RWPE2 (cell line): ENCODE data around the gene USP43.

Experiments used
- ATAC-seq: fragments of 200-7000 bp; cut with Tn5 transposase; 3 replicates; pipeline ENCODE4 v1.9.1; 2021; ENCODE audit warnings: low read depth
- DNase-seq: peaks from one replicate; pipeline ENCODE4 v3.0.0-alpha.2; 2020; ENCODE audit warnings: low spot score
- H3K27ac ChIP-seq: fragments of 450-650 bp; 2 replicates; pipeline ENCODE4 v1.5.1; 2017; ENCODE audit warnings: mild to moderate bottlenecking; ENCODE audit not compliant: poor library complexity, severe bottlenecking
- H3K27me3 ChIP-seq: fragments of 250-450 bp; sonication (Bioruptor Pico); 2 replicates; pipeline ENCODE4 v1.5.1; 2021; ENCODE audit warnings: mild to moderate bottlenecking, moderate library complexity; ENCODE audit not compliant: insufficient read depth, poor library complexity, severe bottlenecking
- H3K36me3 ChIP-seq: fragments of 250-450 bp; sonication (Bioruptor Pico); 2 replicates; pipeline ENCODE4 v1.5.1; 2020; ENCODE audit warnings: low read depth, mild to moderate bottlenecking, moderate library complexity
- H3K4me1 ChIP-seq: fragments of 250-450 bp; sonication (Bioruptor Pico); 2 replicates; pipeline ENCODE4 v1.5.1; 2021; ENCODE audit warnings: mild to moderate bottlenecking, moderate library complexity; ENCODE audit not compliant: insufficient read depth, poor library complexity, severe bottlenecking
- H3K4me3 ChIP-seq: fragments of 250-450 bp; sonication (Bioruptor Pico); 2 replicates; pipeline ENCODE4 v1.5.1; 2021; ENCODE audit warnings: mild to moderate bottlenecking, moderate library complexity; ENCODE audit not compliant: severe bottlenecking
- H3K9me3 ChIP-seq: fragments of 250-450 bp; sonication (Bioruptor Pico); 2 replicates; pipeline ENCODE4 v1.5.1; 2021; ENCODE audit warnings: mild to moderate bottlenecking, moderate library complexity; ENCODE audit not compliant: severe bottlenecking
- TF ChIP-seq, protein P1 (sequence below): fragments of 450-650 bp; IDR thresholded peaks from one replicate; pipeline ENCODE4 v1.5.1; 2017; ENCODE audit warnings: mild to moderate bottlenecking, moderate library complexity; ENCODE audit not compliant: poor library complexity, severe bottlenecking

USP43 gene

DNA sequence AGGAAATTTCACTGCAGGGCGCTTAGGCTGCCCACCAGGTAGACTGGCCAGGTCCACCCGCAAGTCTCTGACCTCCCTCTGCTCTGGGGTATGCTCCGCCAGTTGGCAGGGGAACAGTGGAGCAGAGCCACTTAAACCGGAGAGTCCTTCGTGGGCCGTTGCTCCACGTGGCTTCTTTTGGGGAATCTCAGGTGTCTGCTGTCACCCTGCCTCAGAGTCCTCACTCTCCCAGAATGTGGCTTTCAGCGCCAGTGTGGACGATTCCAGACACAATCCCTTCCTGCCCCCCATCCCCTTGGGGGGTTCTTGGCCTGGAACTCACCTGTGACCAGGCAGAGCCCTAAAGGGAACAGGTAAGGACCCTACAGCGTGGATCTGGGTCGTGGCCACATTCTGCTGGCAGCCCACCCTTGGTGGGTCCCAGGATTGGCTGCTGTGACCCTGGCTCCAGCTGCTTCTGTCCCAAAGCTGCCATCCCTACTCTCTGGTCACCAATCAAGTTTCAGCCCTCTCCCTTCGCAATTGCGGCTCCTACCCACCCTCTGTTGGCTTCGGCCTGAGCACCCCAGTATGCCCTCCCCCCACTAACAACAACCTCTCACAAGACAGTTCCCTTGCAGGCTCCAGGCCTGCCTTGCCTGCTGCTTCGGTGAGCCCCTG lies 123.8 kb downstream of the USP43 start:
- TF ChIP-seq, protein P1, sequence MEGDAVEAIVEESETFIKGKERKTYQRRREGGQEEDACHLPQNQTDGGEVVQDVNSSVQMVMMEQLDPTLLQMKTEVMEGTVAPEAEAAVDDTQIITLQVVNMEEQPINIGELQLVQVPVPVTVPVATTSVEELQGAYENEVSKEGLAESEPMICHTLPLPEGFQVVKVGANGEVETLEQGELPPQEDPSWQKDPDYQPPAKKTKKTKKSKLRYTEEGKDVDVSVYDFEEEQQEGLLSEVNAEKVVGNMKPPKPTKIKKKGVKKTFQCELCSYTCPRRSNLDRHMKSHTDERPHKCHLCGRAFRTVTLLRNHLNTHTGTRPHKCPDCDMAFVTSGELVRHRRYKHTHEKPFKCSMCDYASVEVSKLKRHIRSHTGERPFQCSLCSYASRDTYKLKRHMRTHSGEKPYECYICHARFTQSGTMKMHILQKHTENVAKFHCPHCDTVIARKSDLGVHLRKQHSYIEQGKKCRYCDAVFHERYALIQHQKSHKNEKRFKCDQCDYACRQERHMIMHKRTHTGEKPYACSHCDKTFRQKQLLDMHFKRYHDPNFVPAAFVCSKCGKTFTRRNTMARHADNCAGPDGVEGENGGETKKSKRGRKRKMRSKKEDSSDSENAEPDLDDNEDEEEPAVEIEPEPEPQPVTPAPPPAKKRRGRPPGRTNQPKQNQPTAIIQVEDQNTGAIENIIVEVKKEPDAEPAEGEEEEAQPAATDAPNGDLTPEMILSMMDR, result no peak
- H3K27ac ChIP-seq, result no peak overlapping the region

DNA sequence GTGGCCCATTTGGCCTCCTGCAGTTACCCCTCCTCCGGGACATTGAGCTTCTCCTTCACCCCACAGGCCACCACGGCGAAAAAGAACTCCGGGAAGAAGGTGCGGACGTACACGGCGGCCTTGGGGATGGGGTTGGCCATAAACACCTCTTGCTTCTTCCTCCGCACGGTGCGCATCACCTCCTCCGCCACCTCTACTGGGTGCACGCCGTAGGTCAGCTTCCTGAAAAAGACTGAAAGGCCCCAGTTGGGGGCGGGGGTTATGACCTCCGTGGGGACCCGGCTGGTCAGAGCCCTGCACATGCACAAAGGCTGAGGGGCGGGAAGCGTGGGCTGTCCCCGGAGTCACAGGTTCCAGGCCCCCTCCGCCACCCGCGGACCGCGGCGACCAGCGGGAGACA lies 126.1 kb downstream of the USP43 start:
- H3K36me3 ChIP-seq, result no peaks in the 10 kb centered on the region
- DNase-seq, result no peak
- no peak for ATAC-seq
- TF ChIP-seq, protein P1, result no peak
- no peak overlapping the region for H3K4me3 ChIP-seq
- no peaks in the 10 kb centered on the region for H3K9me3 ChIP-seq
- H3K27me3 ChIP-seq, result no peaks in the 10 kb centered on the region
- H3K4me1 ChIP-seq, result no peaks in the 10 kb centered on the region
- no peak overlapping the region for H3K27ac ChIP-seq

More for the DNA sequence above, 123.8 kb downstream of the USP43 start:
- ATAC-seq (no peak), DNase-seq (no peak)
- Histone ChIP-seq H3K4me1 (no peaks in the 10 kb centered on the region), H3K36me3 (no peaks in the 10 kb centered on the region), H3K9me3 (no peaks in the 10 kb centered on the region), H3K27me3 (no peaks in the 10 kb centered on the region), H3K4me3 (no peak overlapping the region)

DNA sequence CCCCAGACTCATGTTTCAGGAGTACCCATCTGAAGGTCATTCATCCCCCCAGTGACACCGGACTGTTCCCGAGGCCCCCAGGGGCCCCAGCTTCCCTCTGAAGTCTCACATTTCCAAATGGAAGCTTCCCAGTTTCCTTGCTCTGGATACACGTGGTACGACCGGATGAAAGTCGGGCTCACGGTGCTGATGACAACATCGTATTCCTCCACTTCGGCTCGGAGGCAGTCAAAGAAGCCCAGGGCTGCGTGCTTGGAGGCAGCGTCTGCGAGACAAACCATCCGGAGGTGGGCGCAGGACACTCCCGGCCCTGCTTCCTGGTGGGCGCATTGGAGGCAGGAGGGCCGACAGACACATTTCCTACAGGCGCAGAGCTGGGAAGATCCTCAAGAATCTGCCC lies 127.3 kb downstream of the USP43 start:
- H3K27ac ChIP-seq, result no peak overlapping the region
- H3K36me3 ChIP-seq, result no peaks in the 10 kb centered on the region
- no peaks in the 10 kb centered on the region for H3K4me1 ChIP-seq
- no peaks in the 10 kb centered on the region for H3K27me3 ChIP-seq
- no peaks in the 10 kb centered on the region for H3K9me3 ChIP-seq
- H3K4me3 ChIP-seq, result no peak overlapping the region
- DNase-seq, result no peak
- TF ChIP-seq, protein P1, result no peak
- no peak for ATAC-seq

DNA sequence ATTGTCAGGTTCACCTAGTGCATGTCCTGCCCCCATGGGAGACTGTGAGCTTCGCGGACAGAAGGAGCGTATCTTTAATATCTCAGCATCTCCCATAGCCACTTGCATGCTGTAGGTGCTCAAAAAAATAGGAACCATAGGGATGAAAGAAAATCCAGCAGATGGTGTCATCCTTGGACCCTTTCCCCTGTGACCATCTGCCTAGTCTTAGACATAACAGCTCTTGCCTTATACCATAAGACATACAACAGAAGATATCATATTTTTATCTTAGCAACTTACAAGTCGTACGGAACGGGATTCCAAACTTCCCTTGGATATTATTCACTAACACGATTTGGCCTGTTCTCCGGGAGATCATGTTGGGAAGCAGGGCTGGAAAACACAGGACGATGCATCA lies 131.6 kb downstream of the USP43 start:
- ATAC-seq, result no peak
- H3K27me3 ChIP-seq, result no peaks in the 10 kb centered on the region

More for the DNA sequence above, 131.6 kb downstream of the USP43 start:
- Histone ChIP-seq H3K36me3 (no peaks in the 10 kb centered on the region), H3K4me3 (no peak overlapping the region), H3K27ac (no peak overlapping the region), H3K9me3 (no peaks in the 10 kb centered on the region), H3K4me1 (no peaks in the 10 kb centered on the region)
- DNase-seq, result peak; percentile 6
- TF ChIP-seq, protein P1, result no peak
